Renal pelvis (tissue), 4 donors: ENCODE results near the gene RANBP1. TPM values are rescaled to one million over a fixed set of nuclear protein-coding genes. Genes with fewer than 3 reads are reported as not detected.

Experiments used
- DNase-seq: peaks from one replicate; pipeline ENCODE4 v3.0.0-alpha.2; 2013
- polyA plus RNA-seq, 3 donors: library from polyadenylated mRNA; unstranded; fragments of 120-200 nt; gene quantifications; one replicate each; pipeline ENCODE4 v1.2.1, GENCODE V29; 2013; ENCODE audit not compliant: insufficient read length in 3 of 3

Gene RANBP1
- polyA plus RNA-seq, 3 donors = 171 to 203 (median 199) TPM

GRCh38 chr22:20101638-20102037 is 14.3 kb upstream of the RANBP1 start:
- DNase-seq = no peak

GRCh38 chr22:20102203-20102780 is 13.6 kb upstream of the RANBP1 start:
- no peak for DNase-seq

DNA sequence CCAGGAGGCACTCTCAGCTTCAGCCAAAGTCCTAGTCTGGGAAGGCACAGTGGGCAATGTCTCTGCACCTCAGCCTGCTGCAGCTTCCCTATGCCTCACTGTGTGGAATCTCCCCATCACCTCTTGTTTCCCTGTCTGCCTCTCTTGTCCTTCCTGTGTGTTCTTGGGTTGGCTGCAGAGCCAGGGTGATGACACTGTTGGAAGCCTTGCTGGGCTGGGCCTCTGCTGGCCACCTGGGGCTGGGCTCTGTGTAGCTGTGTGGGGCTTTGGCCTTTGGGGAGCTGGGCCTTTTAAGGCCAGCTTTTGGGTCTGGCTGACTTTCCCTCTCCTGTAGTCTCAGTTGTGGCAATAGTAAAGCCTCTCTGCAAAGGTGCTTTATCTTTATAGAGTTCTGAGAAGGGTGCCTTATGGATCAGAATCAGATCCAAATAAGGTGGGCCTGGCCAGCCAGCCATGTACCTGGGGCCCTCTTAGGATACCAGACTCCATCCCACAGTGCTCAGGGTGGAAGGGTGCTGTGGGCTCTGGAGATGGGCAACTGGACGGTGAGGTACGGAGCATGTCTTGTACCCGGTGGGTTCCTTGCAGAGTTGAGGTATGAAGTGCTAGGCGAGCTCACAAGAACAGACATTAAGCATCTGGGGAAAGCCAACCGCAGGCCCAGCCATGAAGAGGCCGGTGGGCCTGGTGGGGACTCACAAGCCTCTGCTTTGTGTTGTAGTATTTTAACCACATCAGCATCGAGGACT is 10.3 kb upstream of the RANBP1 start:
- DNase-seq = no peak

DNA sequence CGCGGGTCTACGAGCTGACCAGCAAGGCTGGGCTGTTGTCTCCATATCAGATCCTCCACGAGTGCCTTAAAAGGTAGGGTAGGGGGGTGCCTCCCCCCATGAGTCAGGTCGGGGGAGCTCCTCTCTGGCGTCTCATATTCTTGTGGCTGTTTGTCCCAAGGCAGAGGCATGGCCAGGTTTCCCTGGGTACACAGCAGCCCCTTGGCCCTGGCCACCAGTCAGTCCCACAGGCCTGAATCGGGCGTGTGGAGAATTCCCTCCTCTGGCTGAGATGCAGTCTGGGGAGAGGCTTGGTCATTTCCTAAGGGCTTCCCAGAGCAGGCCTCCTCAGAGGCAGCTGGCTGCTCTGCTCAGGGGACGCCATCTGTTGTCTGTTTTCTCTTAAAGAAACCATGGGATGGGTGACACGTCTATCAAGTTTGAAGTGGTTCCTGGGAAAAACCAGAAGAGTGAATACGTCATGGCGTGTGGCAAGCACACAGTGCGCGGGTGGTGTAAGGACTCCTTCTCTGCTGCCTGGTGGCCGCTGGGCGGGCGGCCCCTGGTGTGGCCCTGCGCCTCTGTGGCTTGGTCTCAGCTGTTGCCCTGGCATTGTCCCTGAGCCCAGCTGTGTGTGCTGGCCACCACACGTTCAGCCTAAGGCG is 9.6 kb upstream of the RANBP1 start:
- DNase-seq = no peak

DNA sequence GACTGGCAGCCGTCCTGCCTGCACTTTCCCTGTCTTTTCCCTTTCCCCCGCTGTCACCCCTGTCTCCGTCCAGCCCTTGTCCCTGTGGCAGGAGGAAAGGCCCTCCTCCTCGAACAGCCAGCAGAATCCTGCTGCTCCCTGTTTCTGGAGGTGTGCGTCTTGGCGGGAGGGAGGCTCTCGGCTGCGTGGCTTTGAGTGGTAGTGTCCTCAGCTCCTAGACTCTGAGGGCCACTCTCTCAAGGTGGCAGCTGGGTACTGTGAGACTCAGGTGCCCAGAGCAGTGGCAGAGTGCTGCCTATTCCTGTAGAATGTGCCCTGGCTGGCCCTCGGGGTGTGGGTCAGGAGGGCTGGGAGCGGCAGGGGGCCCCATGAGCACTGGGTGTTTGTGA is 9.1 kb upstream of the RANBP1 start:
- no peak for DNase-seq

DNA sequence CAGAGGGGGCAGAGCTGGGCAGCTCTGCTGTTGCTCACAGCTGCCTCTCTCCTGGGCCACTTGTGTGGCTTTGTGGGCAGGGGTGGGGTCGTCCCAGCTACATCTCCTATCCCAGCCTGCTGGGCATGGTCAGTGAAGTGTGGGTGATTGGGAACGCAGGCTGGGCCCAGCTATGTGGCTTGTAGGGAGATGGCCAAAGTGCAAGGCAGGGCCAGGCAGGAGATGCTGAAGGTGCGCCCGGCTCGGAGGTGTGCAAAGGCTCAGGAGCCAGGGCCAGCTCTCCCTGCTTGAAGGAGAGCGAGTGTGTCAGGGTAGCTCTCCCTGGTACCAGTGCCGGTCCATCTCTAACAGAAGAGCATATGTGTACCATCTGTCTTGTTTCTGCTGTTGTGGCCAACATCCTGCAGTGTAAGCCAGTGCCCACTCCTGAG is 8.4 kb upstream of the RANBP1 start:
- DNase-seq = no peak

DNA sequence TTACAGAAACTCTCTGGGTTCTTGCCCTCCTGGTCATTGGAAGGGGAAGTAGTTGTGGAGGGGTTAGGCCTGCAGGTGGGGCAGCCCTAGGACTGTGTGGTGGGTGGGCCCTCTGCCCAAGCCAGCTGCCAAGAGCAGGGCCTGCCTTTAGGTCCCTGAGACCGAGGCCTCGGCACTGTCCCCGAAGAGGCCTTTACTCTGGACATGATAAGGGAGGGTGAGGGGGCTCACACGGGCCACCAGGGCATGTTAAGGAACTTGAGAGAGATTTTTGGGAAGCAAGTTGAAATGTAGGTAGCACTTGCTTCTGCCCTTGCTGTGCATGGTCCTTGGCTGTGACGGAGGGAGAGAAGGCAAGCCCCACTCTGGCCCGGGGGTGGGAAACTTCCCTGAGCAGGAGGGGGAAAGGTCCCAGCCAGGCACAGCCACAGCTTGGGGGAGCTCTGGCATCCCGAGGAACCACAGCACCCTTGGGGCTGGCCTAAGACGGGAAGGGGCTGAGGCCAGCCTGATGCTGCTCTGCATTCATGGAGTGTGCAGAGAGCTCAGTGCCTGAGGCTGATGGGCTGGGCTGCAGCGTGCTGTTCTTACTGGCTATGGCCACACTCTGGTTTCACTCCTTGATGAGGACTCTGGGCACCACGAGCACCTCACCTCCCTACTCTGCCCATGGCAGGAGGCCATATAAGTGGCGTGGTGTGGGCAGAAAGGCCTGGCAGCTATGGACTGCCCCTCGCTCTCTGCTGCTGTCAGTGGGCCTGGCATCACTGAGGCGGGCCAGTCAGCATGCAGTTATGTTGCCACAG is 7.8 kb upstream of the RANBP1 start:
- no peak for DNase-seq

GRCh38 chr22:20108757-20109230 is 7.1 kb upstream of the RANBP1 start:
- DNase-seq = no peak

DNA sequence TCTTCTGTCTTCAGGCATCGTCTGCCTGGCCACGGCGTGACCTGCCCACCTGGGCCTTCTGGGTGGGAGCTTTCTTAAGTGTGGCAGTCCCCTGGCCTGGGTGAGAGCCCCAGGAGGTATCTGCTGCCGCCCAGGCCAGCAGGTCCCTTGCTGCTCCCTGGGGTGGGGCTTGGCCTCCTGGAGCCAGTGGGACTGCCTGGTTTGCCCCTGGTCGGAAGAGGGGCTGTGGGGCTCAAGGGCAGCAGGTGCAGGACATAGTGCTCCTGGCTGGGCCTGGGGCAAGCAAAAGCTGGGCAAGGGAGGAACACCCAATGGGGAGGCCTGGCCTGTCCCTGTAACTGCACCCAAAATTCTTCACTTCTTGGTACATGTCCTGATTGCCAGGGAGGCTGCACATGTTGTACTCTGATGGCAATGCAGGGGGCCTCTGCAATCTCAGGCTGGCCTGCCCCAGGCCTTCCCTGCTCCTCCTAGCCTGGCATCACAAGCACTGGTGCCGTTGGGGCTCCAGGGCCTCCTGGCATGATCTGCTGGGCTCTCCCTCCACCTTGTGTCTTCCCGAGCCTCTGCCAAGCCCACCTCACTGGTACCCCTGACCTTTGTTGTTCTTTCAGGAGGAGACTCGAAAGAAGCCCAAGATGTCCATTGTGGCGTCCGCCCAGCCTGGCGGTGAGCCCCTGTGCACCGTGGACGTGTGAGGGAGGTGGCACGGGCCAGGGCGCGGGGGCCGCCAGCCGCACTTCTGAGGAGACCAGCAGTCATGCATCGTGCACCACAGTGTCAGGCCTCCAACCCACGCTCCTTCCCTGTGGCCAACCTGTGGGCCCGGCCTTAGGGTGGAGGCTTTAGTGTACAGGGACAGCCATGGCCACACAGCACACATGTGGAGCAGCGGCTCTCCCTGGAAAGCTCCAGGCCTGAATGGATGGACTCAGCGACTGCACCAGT is 6.2 kb upstream of the RANBP1 start:
- no peak for DNase-seq

DNA sequence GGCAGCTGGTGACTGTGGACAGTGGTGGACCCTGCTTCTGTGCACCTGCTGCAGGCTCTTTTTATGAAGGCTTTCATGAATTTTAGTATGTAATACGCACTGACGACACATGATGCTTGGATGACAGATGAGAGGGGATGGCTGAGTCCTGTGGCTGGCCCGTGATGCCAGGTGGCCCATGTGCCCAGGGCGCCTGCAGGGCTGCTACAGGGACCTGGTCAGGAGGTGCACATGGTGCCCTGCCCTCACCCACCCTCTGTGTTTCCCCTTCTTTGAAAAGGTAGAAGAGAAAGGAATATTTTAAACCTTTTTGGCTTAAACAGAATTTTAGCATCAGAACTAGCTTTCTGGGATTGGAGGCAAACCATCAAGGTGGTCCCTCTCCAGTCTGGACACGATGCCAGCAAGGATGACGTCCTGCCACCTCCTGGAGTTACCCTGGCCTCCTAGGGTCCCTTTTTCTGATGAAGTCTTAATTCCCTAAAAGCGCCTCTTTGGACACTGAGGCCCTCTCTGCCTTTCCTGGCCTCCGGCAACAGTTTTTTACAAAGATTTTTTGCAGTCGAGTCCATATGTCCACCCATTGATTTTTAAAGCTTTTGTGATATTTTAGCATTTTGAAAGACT is 5.4 kb upstream of the RANBP1 start:
- DNase-seq = no peak

- no peak for DNase-seq
These were observed 4.7 kb upstream of the RANBP1 start for GRCh38 chr22:20111045-20111688.

GRCh38 chr22:20111689-20112622 is 3.9 kb upstream of the RANBP1 start:
- DNase-seq = no peak

DNA sequence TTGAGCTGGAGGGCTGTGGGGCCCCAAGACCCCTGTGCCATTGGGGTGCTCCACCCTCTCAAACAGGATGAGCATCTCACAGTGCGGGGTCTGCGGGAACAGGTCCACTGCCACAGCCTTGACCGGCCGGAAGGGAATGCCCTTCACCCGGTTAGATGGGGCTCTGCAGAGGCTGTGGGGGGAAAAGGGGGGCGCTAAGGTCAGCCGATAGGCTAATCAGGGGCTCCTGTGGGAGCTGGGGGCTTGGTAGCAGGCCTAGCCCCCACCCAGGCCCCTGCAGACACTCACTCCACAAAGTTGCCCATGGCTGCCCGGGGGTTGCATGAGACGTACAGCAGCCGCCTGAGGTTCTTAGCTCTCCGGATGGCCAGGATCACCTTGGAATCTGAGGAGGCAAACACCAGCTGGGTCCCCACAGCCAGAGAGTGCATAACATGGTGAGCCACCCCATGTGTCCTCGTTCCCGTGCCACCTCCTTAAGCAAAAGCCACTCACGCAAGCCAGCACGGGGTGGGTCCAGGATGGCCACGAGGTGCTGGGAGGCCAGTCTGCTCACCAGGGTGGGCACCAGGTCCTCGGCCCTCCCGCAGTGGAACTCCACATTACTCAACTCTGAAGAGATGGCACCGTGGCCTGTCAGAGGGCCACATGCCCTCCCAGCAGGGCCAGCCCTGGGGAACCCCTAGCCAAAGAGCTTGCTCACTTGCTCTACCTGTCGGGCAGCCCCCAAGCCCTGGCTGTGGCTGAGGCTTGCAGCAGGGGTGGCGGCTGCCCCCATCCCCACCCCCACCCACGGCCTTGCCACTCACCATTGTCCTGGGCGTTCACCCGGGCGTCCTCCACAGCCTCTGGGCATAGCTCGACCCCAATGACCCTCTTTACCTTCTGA is 3.0 kb upstream of the RANBP1 start:
- DNase-seq = no peak

GRCh38 chr22:20113551-20114310 is 2.2 kb upstream of the RANBP1 start:
- DNase-seq = no peak

- no peak for DNase-seq
These were observed 1.1 kb upstream of the RANBP1 start for GRCh38 chr22:20114506-20115475.
